IPS-15b (cell line): Measurements from ENCODE around the gene SLC23A2.

Experiments
- H3K27me3 ChIP-seq: one replicate; pipeline ENCODE4 v1.6.1; 2013; ENCODE audit warnings: low read length; ENCODE audit not compliant: control insufficient read depth, insufficient read depth
- H3K36me3 ChIP-seq: one replicate; pipeline ENCODE4 v1.6.1; 2013; ENCODE audit warnings: low read length; ENCODE audit not compliant: control insufficient read depth, insufficient read depth
- H3K4me1 ChIP-seq: one replicate; pipeline ENCODE4 v1.6.1; 2013; ENCODE audit warnings: mild to moderate bottlenecking, low read length; ENCODE audit not compliant: control insufficient read depth, insufficient read depth
- H3K4me3 ChIP-seq: one replicate; pipeline ENCODE4 v1.5.1; 2013; ENCODE audit warnings: low read depth, low read length
- H3K9ac ChIP-seq: one replicate; pipeline ENCODE4 v1.6.1; 2013; ENCODE audit warnings: low read depth, mild to moderate bottlenecking, low read length
- H3K9me3 ChIP-seq: one replicate; pipeline ENCODE4 v1.6.1; 2013; ENCODE audit warnings: mild to moderate bottlenecking, low read length; ENCODE audit not compliant: control insufficient read depth, insufficient read depth

The SLC23A2 gene

DNA sequence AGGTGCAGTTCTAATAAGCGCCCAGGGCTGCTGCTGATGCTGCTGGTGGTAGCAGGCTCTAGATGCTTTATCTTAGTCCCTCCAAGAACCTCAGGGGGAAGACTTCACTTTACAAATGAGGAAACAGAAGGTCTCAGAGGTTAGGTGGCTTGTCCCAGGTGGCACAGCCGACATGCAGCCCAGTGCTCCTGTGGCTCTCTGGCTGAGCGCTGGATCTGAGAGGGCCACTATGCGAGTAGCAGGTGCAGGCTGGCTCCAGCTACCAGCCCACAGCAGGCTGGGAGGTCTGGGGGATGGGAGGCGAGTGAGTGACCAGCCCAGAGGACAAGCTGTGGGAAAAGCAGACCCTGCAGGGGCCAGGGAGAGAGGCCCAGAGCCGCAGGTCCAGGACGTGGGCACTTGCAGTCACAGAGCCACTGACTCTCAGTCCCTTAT, 188.7 kb downstream of the SLC23A2 start:
- no peak overlapping the region for H3K9ac ChIP-seq
- H3K4me1 ChIP-seq: peaks cover 8% of the 10 kb centered on the region
- no peaks in the 10 kb centered on the region for H3K36me3 ChIP-seq
- no peaks in the 10 kb centered on the region for H3K27me3 ChIP-seq
- no peaks in the 10 kb centered on the region for H3K9me3 ChIP-seq
- H3K4me3 ChIP-seq: no peak overlapping the region

DNA sequence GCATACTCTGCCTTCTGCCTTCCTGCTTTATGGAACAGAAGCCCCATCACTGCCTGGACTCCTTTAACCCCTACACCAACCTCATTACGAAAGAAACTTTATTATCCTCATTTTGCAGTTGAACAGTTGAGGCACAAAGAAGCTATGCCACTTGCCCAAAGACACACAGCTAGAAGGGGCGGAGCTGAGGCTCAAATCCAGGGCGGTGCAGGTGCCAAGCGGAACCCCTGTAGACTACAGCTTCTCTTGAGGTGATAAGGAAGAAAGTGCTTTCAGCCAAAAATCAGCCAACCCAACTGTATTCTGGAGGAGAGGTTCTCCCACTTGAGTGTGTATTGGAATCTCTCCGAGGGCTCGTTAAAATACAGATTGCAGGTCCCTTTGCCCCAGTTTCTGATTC, 189.1 kb downstream of the SLC23A2 start:
- no peaks in the 10 kb centered on the region for H3K27me3 ChIP-seq
- H3K4me1 ChIP-seq: peaks cover 8% of the 10 kb centered on the region
- H3K4me3 ChIP-seq: no peak overlapping the region
- H3K36me3 ChIP-seq: no peaks in the 10 kb centered on the region
- no peak overlapping the region for H3K9ac ChIP-seq
- H3K9me3 ChIP-seq: no peaks in the 10 kb centered on the region

DNA sequence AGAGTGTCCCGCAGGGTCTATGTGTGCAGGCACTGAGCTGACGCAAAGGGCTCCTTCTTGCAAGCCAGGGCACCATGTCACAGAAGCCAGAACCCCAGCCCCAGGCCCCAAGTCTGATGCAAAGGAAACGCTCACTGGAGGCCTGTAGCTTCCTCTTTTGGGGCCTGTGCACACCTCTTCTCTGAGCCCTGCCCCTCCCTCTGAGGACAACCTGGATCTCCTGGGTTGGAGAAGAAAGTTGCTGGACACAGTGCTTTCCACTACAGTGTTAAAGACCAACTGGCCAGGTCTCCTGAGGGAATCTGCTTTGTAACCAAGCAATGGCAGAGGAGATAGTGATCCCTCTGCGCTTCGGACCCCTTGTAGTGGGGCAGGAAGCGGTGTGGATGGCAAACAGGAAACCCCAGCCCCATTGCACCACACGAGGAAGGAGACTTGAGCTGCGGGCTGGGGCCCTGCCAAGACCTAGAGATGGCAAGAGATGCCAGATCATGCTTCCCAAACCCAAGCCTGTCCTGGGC, 189.6 kb downstream of the SLC23A2 start:
- Histone ChIP-seq H3K4me3 (no peak overlapping the region), H3K27me3 (no peaks in the 10 kb centered on the region), H3K9me3 (no peaks in the 10 kb centered on the region), H3K9ac (no peak overlapping the region), H3K36me3 (no peaks in the 10 kb centered on the region), H3K4me1 (peaks cover 8% of the 10 kb centered on the region)

DNA sequence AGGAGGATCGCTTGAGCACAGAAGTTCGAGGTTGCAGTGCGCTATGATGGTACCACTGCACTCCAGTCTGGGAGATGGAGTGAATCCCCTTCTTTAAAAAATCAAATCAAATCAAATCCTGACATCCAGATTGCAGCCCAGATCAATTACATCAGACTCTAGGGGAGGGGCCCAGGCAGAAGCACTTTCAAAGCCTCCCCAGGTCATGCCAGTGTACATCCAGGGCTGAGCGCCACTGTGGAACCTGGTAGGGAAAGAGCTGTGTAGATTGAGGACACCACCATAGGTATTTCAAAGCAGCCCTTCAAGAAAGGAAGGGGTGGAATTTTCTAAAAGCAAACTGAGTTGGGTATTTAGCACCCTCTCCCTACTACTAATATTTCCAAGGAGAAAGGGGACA, 190.1 kb downstream of the SLC23A2 start:
- H3K9ac ChIP-seq: no peak overlapping the region
- no peaks in the 10 kb centered on the region for H3K36me3 ChIP-seq
- no peaks in the 10 kb centered on the region for H3K9me3 ChIP-seq
- peaks cover 8% of the 10 kb centered on the region for H3K4me1 ChIP-seq
- H3K27me3 ChIP-seq: no peaks in the 10 kb centered on the region
- H3K4me3 ChIP-seq: no peak overlapping the region

DNA sequence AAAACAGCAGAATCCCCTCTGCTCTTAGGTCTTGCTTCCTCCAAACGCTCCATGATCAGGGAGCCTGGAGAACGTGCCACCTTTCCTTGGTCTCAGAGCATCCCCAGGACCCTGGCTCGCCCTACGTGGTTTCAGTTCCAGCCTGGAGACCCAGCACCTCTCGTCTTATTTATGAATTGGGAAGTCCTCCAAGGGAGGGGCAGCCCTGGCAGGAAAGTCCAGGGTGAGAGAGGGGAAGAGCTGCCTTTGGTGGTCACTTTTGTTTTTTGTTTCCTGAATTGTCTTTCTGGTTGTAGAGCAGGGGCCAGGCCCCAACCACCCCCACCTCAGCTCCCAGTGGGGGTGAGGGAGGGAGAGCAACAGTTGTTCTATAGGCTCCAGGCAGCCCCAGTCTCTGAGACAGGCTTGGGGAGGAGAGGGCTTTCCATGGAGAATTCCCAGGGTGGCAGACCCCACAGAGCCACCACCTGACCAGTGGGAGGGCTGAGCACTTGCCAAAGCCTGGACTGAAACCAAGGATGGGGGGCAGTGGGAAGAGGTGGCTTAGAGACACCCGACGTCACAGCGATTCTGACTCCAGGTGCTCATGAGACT, 190.8 kb downstream of the SLC23A2 start:
- H3K4me1 ChIP-seq: peaks cover 8% of the 10 kb centered on the region
- no peaks in the 10 kb centered on the region for H3K27me3 ChIP-seq
- no peak overlapping the region for H3K9ac ChIP-seq
- H3K36me3 ChIP-seq: no peaks in the 10 kb centered on the region
- H3K9me3 ChIP-seq: no peaks in the 10 kb centered on the region
- H3K4me3 ChIP-seq: no peak overlapping the region

DNA sequence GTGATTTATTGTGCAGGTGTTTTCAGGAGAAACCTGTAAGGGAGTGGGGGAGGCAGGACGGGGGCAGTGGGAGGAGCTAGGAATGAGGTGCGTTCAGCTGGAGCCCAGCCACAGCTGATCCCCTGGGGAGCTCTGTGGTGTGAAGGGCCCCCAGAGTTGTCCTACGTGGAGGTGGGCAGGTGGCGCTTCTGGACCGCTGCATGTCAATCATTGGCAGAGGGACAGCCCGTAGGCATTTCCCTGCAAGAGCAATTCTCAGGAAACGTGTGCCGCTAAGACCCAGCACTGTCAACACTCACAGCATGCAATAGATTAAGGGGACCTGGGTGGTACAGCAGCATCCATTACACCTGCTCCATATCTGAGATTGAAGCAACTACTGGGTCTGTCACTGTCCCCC, 191.6 kb downstream of the SLC23A2 start:
- H3K4me1 ChIP-seq: peaks cover 8% of the 10 kb centered on the region
- no peak overlapping the region for H3K9ac ChIP-seq
- no peaks in the 10 kb centered on the region for H3K9me3 ChIP-seq
- H3K36me3 ChIP-seq: no peaks in the 10 kb centered on the region
- H3K4me3 ChIP-seq: no peak overlapping the region
- no peaks in the 10 kb centered on the region for H3K27me3 ChIP-seq

DNA sequence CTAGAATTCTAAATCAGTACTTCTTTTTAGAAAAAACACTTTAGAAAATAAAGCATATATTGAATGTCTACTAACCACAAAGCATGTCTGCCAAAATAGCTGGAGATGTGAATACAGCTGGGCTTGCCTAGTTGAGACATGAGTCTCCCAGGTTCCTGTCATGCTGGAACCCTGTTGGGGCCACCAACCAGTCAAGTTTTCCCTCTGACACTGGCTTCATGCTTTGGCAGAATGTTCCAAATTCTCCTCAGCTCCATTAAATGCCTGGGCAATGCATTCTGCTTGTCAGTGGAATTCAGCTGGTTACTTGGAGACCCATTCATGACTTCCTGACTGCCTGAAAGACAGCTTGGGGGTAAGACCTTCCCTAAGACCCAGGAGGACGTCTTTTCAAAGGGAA, 192.4 kb downstream of the SLC23A2 start:
- Histone ChIP-seq H3K4me1 (peaks cover 5% of the 10 kb centered on the region), H3K9ac (no peak overlapping the region), H3K4me3 (no peak overlapping the region), H3K9me3 (no peaks in the 10 kb centered on the region), H3K27me3 (no peaks in the 10 kb centered on the region), H3K36me3 (no peaks in the 10 kb centered on the region)

GRCh38 chr20:4805663-4806449, 195.5 kb downstream of the SLC23A2 start:
- peaks cover 5% of the 10 kb centered on the region for H3K4me1 ChIP-seq
- no peak overlapping the region for H3K4me3 ChIP-seq
- H3K36me3 ChIP-seq: no peaks in the 10 kb centered on the region
- H3K27me3 ChIP-seq: no peaks in the 10 kb centered on the region
- H3K9me3 ChIP-seq: no peaks in the 10 kb centered on the region
- no peak overlapping the region for H3K9ac ChIP-seq

DNA sequence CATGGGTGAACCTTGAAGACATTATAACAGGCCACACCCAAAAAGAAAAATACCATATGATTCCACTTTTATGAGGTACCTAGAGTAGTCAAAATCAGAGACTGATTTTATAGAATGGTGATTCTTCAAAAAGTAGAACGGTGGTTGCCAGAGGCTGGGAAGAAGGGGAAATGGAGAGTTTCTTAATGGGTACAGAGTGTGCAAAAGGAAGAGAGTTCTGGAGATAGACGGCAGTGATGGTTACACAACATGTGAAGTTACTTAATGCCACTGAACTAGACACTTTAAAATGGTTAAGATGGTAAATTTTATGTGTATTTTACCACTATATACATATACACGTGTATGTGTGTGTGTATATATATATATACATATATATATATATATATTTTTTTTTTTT, 198.8 kb downstream of the SLC23A2 start:
- H3K4me1 ChIP-seq: no peaks in the 10 kb centered on the region
- H3K27me3 ChIP-seq: no peaks in the 10 kb centered on the region
- H3K36me3 ChIP-seq: peaks cover 7% of the 10 kb centered on the region
- H3K9ac ChIP-seq: no peak overlapping the region
- no peak overlapping the region for H3K4me3 ChIP-seq
- no peaks in the 10 kb centered on the region for H3K9me3 ChIP-seq
